Keratinocyte (primary cell): ENCODE data around the gene USP17L22. TPM values are rescaled to one million over a fixed set of nuclear protein-coding genes. Genes with fewer than 3 reads are reported as not detected.
"Not testable (repeated sequence)": the region's sequence is repeated elsewhere in the genome, so short reads cannot be mapped to it uniquely, and the experiment has no call there.

Experiments used
- DNase-seq: peaks from one replicate; pipeline ENCODE4 v3.0.0-alpha.2; 2011; ENCODE audit warnings: low read depth, missing footprints, low spot score
- FAIRE-seq: peaks from 2 replicates; lab custom pipeline; 2011; peaks lifted over from hg19 to GRCh38; lab: Jason Lieb, UNC
- H2AFZ ChIP-seq: 2 replicates; pipeline ENCODE4 v1.6.0; 2012; ENCODE audit warnings: low read length, control low read depth, inconsistent platforms; ENCODE audit not compliant: control insufficient read depth
- H3K27ac ChIP-seq: 2 replicates; pipeline ENCODE4 v1.5.1; 2011; ENCODE audit warnings: low read length; ENCODE audit not compliant: control insufficient read depth, insufficient read depth
- H3K27me3 ChIP-seq: 3 replicates; pipeline ENCODE4 v1.6.0; 2011; ENCODE audit warnings: low read length; ENCODE audit not compliant: control insufficient read depth, insufficient read depth; ENCODE audit errors: extremely low read depth
- H3K36me3 ChIP-seq, 2 experiments: 2 replicates in 1 of 2; 3 replicates in 1 of 2; pipeline ENCODE4 v1.5.1; 2011; ENCODE audit warnings: low read length in 2 of 2, mild to moderate bottlenecking in 1 of 2; ENCODE audit not compliant: control insufficient read depth in 2 of 2, insufficient read depth in 2 of 2; ENCODE audit errors: extremely low read depth in 1 of 2
- H3K4me1 ChIP-seq: 3 replicates; pipeline ENCODE4 v1.5.1; 2011; ENCODE audit warnings: low read length; ENCODE audit not compliant: control insufficient read depth, insufficient read depth; ENCODE audit errors: extremely low read depth
- H3K4me2 ChIP-seq: 3 replicates; pipeline ENCODE4 v1.6.0; 2011; ENCODE audit warnings: low read depth, low read length; ENCODE audit not compliant: control insufficient read depth, insufficient read depth; ENCODE audit errors: extremely low read depth
- H3K4me3 ChIP-seq, 3 experiments: fragments of 200-600 bp in 1 of 3; sonication (generic) in 1 of 3; 2 replicates in 2 of 3; 3 replicates in 1 of 3; pipeline ENCODE4 v1.5.1; 2011 to 2016; ENCODE audit warnings: low read length in 3 of 3, mild to moderate bottlenecking in 3 of 3, control low read depth in 2 of 3, inconsistent platforms in 1 of 3, low read depth in 1 of 3, mixed read lengths in 1 of 3, mixed run types in 1 of 3, moderate library complexity in 1 of 3; ENCODE audit not compliant: control insufficient read depth in 2 of 3, insufficient read depth in 2 of 3; ENCODE audit errors: extremely low read depth in 1 of 3
- H3K79me2 ChIP-seq: 2 replicates; pipeline ENCODE4 v1.6.0; 2012; ENCODE audit warnings: low read length; ENCODE audit not compliant: control insufficient read depth, insufficient read depth
- H3K9ac ChIP-seq: 3 replicates; pipeline ENCODE4 v1.6.0; 2011; ENCODE audit warnings: low read length; ENCODE audit not compliant: control insufficient read depth, insufficient read depth; ENCODE audit errors: extremely low read depth
- H3K9me1 ChIP-seq: 3 replicates; pipeline ENCODE4 v1.6.0; 2011; ENCODE audit warnings: low read length; ENCODE audit not compliant: control insufficient read depth, insufficient read depth; ENCODE audit errors: extremely low read depth
- H3K9me3 ChIP-seq: 2 replicates; pipeline ENCODE4 v1.5.1; 2012; ENCODE audit warnings: low read depth, low read length; ENCODE audit not compliant: control insufficient read depth
- H4K20me1 ChIP-seq: 3 replicates; pipeline ENCODE4 v1.6.0; 2011; ENCODE audit warnings: low read length; ENCODE audit not compliant: control insufficient read depth, insufficient read depth; ENCODE audit errors: extremely low read depth
- dilution Hi-C: fragments of 300-500 bp; cut with MboI; formaldehyde crosslinking; loops from one replicate; pipeline ENCODE4 v1.7.0; 2020; ENCODE audit warnings: low sequenced_read_pairs; ENCODE audit not compliant: extremely low pct_ligation_motif_present
- polyA plus RNA-seq, 5 experiments: library from polyadenylated mRNA; depleted of rRNA in 3 of 5; stranded (reverse) in 3 of 5; stranded (forward) in 1 of 5; unstranded in 1 of 5; fragments of >200 nt; gene quantifications; 1 replicate in 1 of 5; 2 replicates in 3 of 5; 3 replicates in 1 of 5; pipeline versions ENCODE4 v1.2.1 to v1.2.3, GENCODE V29; 2011 to 2012; ENCODE audit warnings: missing spikeins in 2 of 5, low read depth in 1 of 5, low replicate concordance in 1 of 5

The USP17L22 gene
- polyA plus RNA-seq, 1 donor (not counting 4 experiments of a cell fraction or from before 2014, with no cell fraction given) = not detected

- H3K4me3 ChIP-seq, H3K9me3 ChIP-seq, H3K9me1 ChIP-seq, H2AFZ ChIP-seq, H3K4me1 ChIP-seq, DNase-seq, FAIRE-seq, H4K20me1 ChIP-seq, H3K79me2 ChIP-seq, H3K36me3 ChIP-seq, H3K4me2 ChIP-seq, dilution Hi-C loops, H3K27ac ChIP-seq, H3K9ac ChIP-seq, H3K27me3 ChIP-seq: not testable (repeated sequence)
Measured at GRCh38 chr4:9257824-9258223, 9.6 kb upstream of the USP17L22 start, which contains the start of gene USP17L20. TSS of gene USP17L20 (plus strand) at chr4:9258124. CDS start at chr4:9258124, 0 bp downstream.

- H3K9me3 ChIP-seq, H3K9me1 ChIP-seq, H3K27me3 ChIP-seq, H4K20me1 ChIP-seq, H3K36me3 ChIP-seq, DNase-seq, H3K79me2 ChIP-seq, H3K27ac ChIP-seq, H2AFZ ChIP-seq, H3K4me1 ChIP-seq, dilution Hi-C loops, FAIRE-seq, H3K4me3 ChIP-seq, H3K9ac ChIP-seq, H3K4me2 ChIP-seq: not testable (repeated sequence)
Measured at GRCh38 chr4:9262572-9262971, 4.8 kb upstream of the USP17L22 start, which contains the start of gene USP17L21. TSS of gene USP17L21 (plus strand) at chr4:9262872. CDS start at chr4:9262872, 0 bp downstream.

GRCh38 chr4:9271719-9272118 lies 4.3 kb downstream of the USP17L22 start:
- H3K4me1 ChIP-seq, H2AFZ ChIP-seq, H3K27ac ChIP-seq, H3K9me1 ChIP-seq, dilution Hi-C loops, H3K36me3 ChIP-seq, H3K9me3 ChIP-seq, H3K79me2 ChIP-seq, DNase-seq, H4K20me1 ChIP-seq, H3K27me3 ChIP-seq, H3K4me2 ChIP-seq, H3K9ac ChIP-seq, H3K4me3 ChIP-seq, FAIRE-seq: not testable (repeated sequence)

Other genes starting within 250 kb of the USP17L22 start
- gene FAM90A26, start 97.2 kb upstream of the USP17L22 start, polyA plus RNA-seq = not detected in 3 replicates
- not detected in 3 replicates for gene USP17L10, start 57.0 kb upstream of the USP17L22 start, polyA plus RNA-seq
- not detected in 3 replicates for gene USP17L11, start 52.2 kb upstream of the USP17L22 start, polyA plus RNA-seq
- gene USP17L12, start 47.5 kb upstream of the USP17L22 start, polyA plus RNA-seq = not detected in 3 replicates
- gene USP17L13, start 42.7 kb upstream of the USP17L22 start, polyA plus RNA-seq = not detected in 3 replicates
- not detected in 3 replicates for gene USP17L15, start 33.2 kb upstream of the USP17L22 start, polyA plus RNA-seq
- not detected in 3 replicates for gene USP17L17, start 23.7 kb upstream of the USP17L22 start, polyA plus RNA-seq
- not detected in 3 replicates for gene USP17L18, start 19.0 kb upstream of the USP17L22 start, polyA plus RNA-seq
- gene USP17L19, start 14.2 kb upstream of the USP17L22 start, polyA plus RNA-seq = not detected in 3 replicates
- gene USP17L20, start 9.5 kb upstream of the USP17L22 start, polyA plus RNA-seq = not detected in 3 replicates
- not detected in 3 replicates for gene USP17L21, start 4.7 kb upstream of the USP17L22 start, polyA plus RNA-seq
- not detected in 3 replicates for gene USP17L24, start 57.5 kb downstream of the USP17L22 start, polyA plus RNA-seq
- not detected in 3 replicates for gene USP17L25, start 62.3 kb downstream of the USP17L22 start, polyA plus RNA-seq
- not detected in 3 replicates for gene USP17L26, start 67.0 kb downstream of the USP17L22 start, polyA plus RNA-seq
- gene USP17L5, start 71.8 kb downstream of the USP17L22 start, polyA plus RNA-seq = not detected in 3 replicates
- not detected in 3 replicates for gene USP17L27, start 76.5 kb downstream of the USP17L22 start, polyA plus RNA-seq
- not detected in 3 replicates for gene USP17L28, start 81.3 kb downstream of the USP17L22 start, polyA plus RNA-seq
- gene USP17L29, start 86.0 kb downstream of the USP17L22 start, polyA plus RNA-seq = not detected in 3 replicates
- not detected in 3 replicates for gene USP17L30, start 95.5 kb downstream of the USP17L22 start, polyA plus RNA-seq
- not detected in 3 replicates for gene DEFB131A, start 176.8 kb downstream of the USP17L22 start, polyA plus RNA-seq